Smooth muscle cell (in vitro differentiated cells): Measurements from ENCODE around the gene RERE. TPM values are rescaled to one million over a fixed set of nuclear protein-coding genes. Genes with fewer than 3 reads are reported as not detected.

ENCODE experiments used
- DNase-seq: peaks from one replicate; lab custom pipeline; 2025; ENCODE audit not compliant: unreplicated experiment; lab: John Stamatoyannopoulos, UW
- H2AFZ ChIP-seq: fragments of 200-600 bp; sonication (generic); 2 replicates; pipeline ENCODE4 v1.6.0; 2016; ENCODE audit warnings: antibody characterized with exemption, low read depth, mild to moderate bottlenecking
- H3F3A ChIP-seq: fragments of 200-600 bp; sonication (generic); 2 replicates; pipeline ENCODE4 v1.6.0; 2017; ENCODE audit warnings: antibody characterized with exemption, low read depth
- H3K27ac ChIP-seq: fragments of 200-600 bp; sonication (generic); 2 replicates; pipeline ENCODE4 v1.5.1; 2016; ENCODE audit warnings: low read depth, mild to moderate bottlenecking
- H3K27me3 ChIP-seq: fragments of 200-600 bp; sonication (generic); 2 replicates; pipeline ENCODE4 v1.6.1; 2016; ENCODE audit warnings: low read depth, mild to moderate bottlenecking
- H3K36me3 ChIP-seq: fragments of 200-600 bp; sonication (generic); 2 replicates; pipeline ENCODE4 v1.5.1; 2016; ENCODE audit warnings: low read depth
- H3K4me1 ChIP-seq: fragments of 200-600 bp; sonication (generic); 2 replicates; pipeline ENCODE4 v1.5.1; 2016; ENCODE audit warnings: low read depth
- H3K4me2 ChIP-seq: fragments of 200-600 bp; sonication (generic); 2 replicates; pipeline ENCODE4 v1.6.0; 2016; ENCODE audit warnings: mild to moderate bottlenecking
- H3K4me3 ChIP-seq: fragments of 200-600 bp; sonication (generic); 2 replicates; pipeline ENCODE4 v1.5.1; 2016; ENCODE audit warnings: mild to moderate bottlenecking
- H3K79me2 ChIP-seq: fragments of 200-600 bp; sonication (generic); 2 replicates; pipeline ENCODE4 v1.6.0; 2016; ENCODE audit warnings: low read depth, mild to moderate bottlenecking
- H3K9ac ChIP-seq: fragments of 200-600 bp; sonication (generic); 2 replicates; pipeline ENCODE4 v1.6.0; 2016; ENCODE audit warnings: low read depth
- H3K9me3 ChIP-seq: fragments of 200-600 bp; sonication (generic); replicated peaks from 2 replicates; pipeline ENCODE4 v1.5.1; 2016; ENCODE audit warnings: low read depth
- H4K20me1 ChIP-seq: fragments of 200-600 bp; sonication (generic); 2 replicates; pipeline ENCODE4 v1.6.0; 2016; ENCODE audit warnings: low read depth
- WGBS: methylation state at CpG from one replicate; pipeline ENCODE4 v1.1.7; 2016; ENCODE audit warnings: low lambda C conversion rate; 5-methylcytosine and 5-hydroxymethylcytosine counted together
- polyA plus RNA-seq: library from polyadenylated mRNA; unstranded; fragments of >200 nt; fragmentation: Nextera tagmentation; extraction: Ambion mirVana; gene quantifications from 2 replicates; pipeline ENCODE4 v1.2.1, GENCODE V29; 2016
- total RNA-seq: library from RNA; depleted of rRNA; stranded (reverse); fragments of >200 nt; gene quantifications from 2 replicates; pipeline ENCODE4 v1.2.3, GENCODE V29; 2014
- TF ChIP-seq, protein P1 (sequence below): fragments of 200-600 bp; sonication (generic); IDR thresholded peaks from 2 replicates; pipeline ENCODE4 v1.5.1; 2017; ENCODE audit warnings: borderline replicate concordance, mild to moderate bottlenecking, antibody characterized with exemption; ENCODE audit not compliant: insufficient read depth, poor library complexity, severe bottlenecking

RERE gene
- total and polyA plus RNA-seq, 2 experiments from 2014 or later = 45.6 to 59.2 TPM

DNA sequence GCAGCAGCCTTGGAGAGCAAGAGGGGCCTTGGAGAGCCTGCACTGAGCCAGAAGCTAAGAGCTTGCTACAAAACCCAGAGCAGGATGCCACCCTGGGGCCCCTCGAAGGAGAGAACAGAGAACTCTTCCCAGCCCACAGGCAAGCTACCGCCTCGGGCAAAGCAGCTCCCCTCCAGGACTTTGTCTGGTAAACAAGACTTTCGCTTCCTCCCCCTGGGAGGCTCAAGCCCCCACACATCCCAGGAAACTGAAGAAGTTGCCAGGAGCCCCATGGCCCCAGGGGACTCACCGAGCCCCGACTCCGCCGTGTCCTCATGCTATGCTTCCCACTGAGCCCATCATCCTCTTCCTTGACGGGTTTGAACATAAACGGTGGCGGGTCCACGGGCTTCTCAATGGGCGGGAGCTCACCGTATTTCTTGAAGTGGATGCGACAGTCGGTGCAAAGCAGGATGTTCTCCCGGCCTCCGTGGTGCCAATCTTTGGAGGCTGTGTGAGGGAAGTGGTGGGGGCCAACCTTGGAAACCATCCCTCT, 453.6 kb downstream of the RERE start:
- no peak overlapping the region for H3K4me3 ChIP-seq
- peaks cover 55% of the 10 kb centered on the region for H3K79me2 ChIP-seq
- H3K9me3 ChIP-seq = no peaks in the 10 kb centered on the region
- peaks cover 3% of the 10 kb centered on the region for H3K4me1 ChIP-seq
- H4K20me1 ChIP-seq = peaks cover 87% of the 10 kb centered on the region
- H3K36me3 ChIP-seq = no peaks in the 10 kb centered on the region
- WGBS = 92% methylated on average over 18 of the region's 18 CpGs
- no peaks in the 10 kb centered on the region for H3K27me3 ChIP-seq
- no peak overlapping the region for H2AFZ ChIP-seq
- no peak for DNase-seq
- H3K9ac ChIP-seq = no peak overlapping the region
- H3F3A ChIP-seq = peaks cover 8% of the 10 kb centered on the region
- TF ChIP-seq, protein P1, sequence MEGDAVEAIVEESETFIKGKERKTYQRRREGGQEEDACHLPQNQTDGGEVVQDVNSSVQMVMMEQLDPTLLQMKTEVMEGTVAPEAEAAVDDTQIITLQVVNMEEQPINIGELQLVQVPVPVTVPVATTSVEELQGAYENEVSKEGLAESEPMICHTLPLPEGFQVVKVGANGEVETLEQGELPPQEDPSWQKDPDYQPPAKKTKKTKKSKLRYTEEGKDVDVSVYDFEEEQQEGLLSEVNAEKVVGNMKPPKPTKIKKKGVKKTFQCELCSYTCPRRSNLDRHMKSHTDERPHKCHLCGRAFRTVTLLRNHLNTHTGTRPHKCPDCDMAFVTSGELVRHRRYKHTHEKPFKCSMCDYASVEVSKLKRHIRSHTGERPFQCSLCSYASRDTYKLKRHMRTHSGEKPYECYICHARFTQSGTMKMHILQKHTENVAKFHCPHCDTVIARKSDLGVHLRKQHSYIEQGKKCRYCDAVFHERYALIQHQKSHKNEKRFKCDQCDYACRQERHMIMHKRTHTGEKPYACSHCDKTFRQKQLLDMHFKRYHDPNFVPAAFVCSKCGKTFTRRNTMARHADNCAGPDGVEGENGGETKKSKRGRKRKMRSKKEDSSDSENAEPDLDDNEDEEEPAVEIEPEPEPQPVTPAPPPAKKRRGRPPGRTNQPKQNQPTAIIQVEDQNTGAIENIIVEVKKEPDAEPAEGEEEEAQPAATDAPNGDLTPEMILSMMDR = no peak
- H3K4me2 ChIP-seq = no peak overlapping the region
- no peak overlapping the region for H3K27ac ChIP-seq

DNA sequence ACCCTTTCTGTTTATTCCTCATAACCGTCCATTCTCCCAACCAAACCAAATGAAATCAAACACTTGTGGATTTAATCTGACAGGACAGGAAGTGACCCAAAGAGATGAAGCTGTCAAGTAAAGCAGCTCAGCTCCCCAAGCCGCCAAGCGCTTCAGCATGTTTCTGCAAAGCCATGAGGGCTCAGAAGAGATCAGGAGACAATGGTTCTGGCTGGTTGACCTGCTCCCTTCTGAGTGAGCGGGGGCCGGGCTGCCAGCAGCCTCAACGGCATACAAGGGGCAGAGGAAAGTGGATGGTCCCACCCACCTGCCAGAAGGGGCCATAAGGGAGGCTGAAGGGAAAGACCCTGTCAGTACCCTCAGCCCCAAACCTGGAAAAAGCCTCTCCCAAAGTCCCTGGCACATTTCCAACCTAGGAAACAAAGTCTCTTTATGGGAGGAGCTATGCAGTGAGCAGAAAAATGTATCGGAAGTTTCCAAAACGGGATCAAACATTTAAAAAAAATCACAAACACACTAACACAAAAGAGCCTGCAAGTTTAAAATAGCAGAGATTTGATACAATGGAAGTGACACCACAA, 454.2 kb downstream of the RERE start:
- Histone ChIP-seq H3K36me3 (no peaks in the 10 kb centered on the region), H4K20me1 (peaks cover 87% of the 10 kb centered on the region)
- TF ChIP-seq, protein P1 = no peak

DNA sequence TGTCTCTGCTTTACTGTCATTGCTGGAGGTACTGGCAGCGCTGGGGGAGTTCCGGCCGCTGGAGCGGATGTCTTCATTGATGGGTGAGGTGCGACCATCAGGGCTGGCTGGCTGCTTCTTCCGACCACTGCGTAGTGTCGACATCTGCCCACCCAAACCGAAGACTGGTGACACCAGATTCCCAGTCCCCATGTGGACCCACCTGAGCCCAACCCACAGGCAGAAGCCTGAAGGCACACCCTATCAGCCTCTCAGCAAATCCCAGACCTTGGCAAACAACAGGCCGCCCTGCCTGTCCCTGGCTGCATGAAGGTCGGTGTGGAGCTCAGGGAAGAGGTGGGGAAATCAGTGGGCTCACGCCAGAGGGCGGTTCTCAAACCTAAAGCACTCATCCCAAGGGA, 454.7 kb downstream of the RERE start:
- TF ChIP-seq, protein P1 = no peak
- H3K9ac ChIP-seq = no peak overlapping the region
- no peaks in the 10 kb centered on the region for H3K36me3 ChIP-seq

More for the DNA sequence above, 454.2 kb downstream of the RERE start:
- no peaks in the 10 kb centered on the region for H3K4me1 ChIP-seq
- no peak overlapping the region for H3K9ac ChIP-seq
- H3K4me2 ChIP-seq = no peak overlapping the region
- H3K9me3 ChIP-seq = no peaks in the 10 kb centered on the region
- peaks cover 2% of the 10 kb centered on the region for H3F3A ChIP-seq
- no peak overlapping the region for H3K27ac ChIP-seq
- H2AFZ ChIP-seq = no peak overlapping the region
- H3K79me2 ChIP-seq = peaks cover 50% of the 10 kb centered on the region
- no peak overlapping the region for H3K4me3 ChIP-seq
- H3K27me3 ChIP-seq = no peaks in the 10 kb centered on the region
- WGBS = 93% methylated on average over 8 of the region's 8 CpGs
- DNase-seq = no peak

More for the DNA sequence above, 454.7 kb downstream of the RERE start:
- peaks cover 2% of the 10 kb centered on the region for H3F3A ChIP-seq
- H2AFZ ChIP-seq = no peak overlapping the region
- H3K4me3 ChIP-seq = no peak overlapping the region
- H3K27ac ChIP-seq = no peak overlapping the region
- H3K4me2 ChIP-seq = no peak overlapping the region
- no peaks in the 10 kb centered on the region for H3K27me3 ChIP-seq
- whole genome bisulfite sequencing = 96% methylated on average over 13 of the region's 13 CpGs
- peaks cover 44% of the 10 kb centered on the region for H3K79me2 ChIP-seq
- no peak for DNase-seq
- no peaks in the 10 kb centered on the region for H3K9me3 ChIP-seq
- H4K20me1 ChIP-seq = peaks cover 87% of the 10 kb centered on the region
- no peaks in the 10 kb centered on the region for H3K4me1 ChIP-seq
